D721Med (cell line): Measurements from ENCODE around the gene UBALD1.

Experiments
- DNase-seq: peaks from one replicate; pipeline ENCODE4 v3.0.0; 2011; ENCODE audit warnings: low spot score; ENCODE audit not compliant: insufficient read length
- FAIRE-seq: peaks from 2 replicates; lab custom pipeline; 2011; peaks lifted over from hg19 to GRCh38; lab: Jason Lieb, UNC
- TF ChIP-seq, protein P1 (sequence below): IDR thresholded peaks from 2 replicates; pipeline ENCODE4 v1.5.1; 2012; ENCODE audit warnings: mild to moderate bottlenecking, control low read depth; ENCODE audit not compliant: insufficient read depth; ENCODE audit errors: missing control alignments

The UBALD1 gene

DNA sequence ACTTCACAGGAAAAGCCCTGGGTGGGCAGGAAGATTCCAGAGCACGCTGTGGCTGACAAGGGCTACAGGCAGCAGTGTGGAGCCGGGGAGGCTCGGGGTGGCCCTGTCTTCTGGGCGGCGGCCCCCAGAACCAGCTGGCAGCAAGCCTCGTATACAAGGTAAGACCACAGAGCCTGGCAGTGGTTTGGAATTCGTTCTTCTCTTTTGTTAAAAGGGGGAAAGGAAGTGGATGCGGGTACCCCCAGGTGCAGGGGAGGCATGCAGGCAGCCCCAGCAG is 6.0 kb downstream of the UBALD1 start:
- no peak for FAIRE-seq
- TF ChIP-seq, protein P1, sequence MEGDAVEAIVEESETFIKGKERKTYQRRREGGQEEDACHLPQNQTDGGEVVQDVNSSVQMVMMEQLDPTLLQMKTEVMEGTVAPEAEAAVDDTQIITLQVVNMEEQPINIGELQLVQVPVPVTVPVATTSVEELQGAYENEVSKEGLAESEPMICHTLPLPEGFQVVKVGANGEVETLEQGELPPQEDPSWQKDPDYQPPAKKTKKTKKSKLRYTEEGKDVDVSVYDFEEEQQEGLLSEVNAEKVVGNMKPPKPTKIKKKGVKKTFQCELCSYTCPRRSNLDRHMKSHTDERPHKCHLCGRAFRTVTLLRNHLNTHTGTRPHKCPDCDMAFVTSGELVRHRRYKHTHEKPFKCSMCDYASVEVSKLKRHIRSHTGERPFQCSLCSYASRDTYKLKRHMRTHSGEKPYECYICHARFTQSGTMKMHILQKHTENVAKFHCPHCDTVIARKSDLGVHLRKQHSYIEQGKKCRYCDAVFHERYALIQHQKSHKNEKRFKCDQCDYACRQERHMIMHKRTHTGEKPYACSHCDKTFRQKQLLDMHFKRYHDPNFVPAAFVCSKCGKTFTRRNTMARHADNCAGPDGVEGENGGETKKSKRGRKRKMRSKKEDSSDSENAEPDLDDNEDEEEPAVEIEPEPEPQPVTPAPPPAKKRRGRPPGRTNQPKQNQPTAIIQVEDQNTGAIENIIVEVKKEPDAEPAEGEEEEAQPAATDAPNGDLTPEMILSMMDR: no peak
- DNase-seq: no peak

DNA sequence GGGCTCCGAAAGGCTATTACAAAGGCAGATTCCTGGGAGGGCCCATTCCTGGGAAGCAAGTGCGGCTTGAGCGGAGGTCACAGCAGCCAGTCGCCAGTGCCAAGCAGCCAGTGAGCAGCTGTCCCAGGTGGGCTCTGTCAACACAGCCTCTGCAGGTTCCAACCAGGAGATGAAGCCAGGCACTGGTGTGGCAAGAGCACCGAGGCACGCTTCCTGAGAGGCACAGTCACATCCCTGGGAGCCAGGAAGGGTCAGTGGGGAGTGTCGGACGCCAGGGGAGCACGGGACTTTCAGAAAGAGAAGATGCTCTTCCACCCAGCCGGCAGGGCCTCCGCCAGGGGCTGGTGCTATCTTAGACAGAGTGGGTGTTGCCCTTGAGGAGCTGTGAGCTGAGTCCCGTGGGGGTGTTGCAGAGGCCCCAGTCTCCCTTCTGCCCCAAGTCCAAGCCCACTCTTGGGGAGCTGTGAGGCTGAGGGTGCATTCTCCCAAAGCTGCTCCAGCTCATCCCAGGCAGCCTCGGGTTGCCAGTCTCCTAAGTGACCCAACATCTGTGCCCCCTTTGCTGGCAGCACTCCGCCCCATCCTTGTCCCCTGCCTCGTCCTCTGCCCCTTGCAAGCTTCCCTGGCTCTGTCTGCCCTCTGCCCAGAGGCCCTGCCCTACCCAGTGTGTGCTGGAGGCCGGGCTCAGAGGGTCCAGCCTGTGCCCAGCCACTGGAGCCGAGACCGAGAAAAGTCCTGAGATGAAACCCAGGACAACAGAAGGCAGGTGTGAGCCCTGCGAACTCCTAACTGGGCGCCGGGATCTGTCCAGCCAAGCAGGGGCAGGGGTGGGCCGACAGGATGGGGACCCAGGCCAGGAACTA is 6.6 kb downstream of the UBALD1 start:
- no peak for DNase-seq
- TF ChIP-seq, protein P1: no peak
- no peak for FAIRE-seq

DNA sequence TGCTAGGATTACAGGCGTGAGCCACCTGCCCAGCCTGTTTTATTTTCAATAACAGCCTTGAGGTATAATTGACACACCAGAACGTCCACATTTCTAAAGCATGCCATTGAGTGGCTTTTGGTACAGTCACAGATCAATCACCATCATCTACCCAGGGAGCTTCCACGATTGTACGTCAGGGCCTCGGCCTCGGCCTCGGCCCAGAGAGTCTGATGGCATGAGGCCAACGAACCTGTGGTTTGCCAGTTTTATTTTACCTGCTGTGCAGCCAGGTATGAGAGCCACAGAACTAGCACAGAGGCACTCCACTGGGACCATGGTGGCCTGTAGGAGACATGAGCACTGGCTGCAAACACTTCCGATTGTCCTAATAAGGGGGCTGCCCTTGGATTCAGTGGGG is 8.3 kb downstream of the UBALD1 start:
- TF ChIP-seq, protein P1: no peak
- DNase-seq (no peak), FAIRE-seq (no peak)

DNA sequence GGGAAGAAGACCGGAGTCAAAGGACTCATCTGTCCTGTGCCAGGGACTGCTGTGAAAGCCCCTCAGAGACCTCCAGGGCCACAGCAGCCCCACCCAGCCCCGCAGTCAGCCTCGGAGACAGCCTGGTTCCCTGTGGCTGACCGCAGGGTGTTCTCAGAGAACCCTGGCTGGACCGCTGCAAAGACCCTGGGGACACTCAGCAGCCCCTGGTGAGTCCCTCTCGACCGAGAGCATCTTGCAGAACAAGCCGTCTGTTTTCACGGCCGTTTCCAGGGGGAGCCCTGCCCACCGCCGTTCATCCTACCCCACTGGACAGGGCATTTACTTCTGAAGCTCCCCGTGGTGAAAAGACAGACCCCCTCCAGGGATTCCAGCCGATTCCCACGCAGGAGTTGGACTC is 10.3 kb downstream of the UBALD1 start:
- FAIRE-seq: no peak
- TF ChIP-seq, protein P1: no peak

DNA sequence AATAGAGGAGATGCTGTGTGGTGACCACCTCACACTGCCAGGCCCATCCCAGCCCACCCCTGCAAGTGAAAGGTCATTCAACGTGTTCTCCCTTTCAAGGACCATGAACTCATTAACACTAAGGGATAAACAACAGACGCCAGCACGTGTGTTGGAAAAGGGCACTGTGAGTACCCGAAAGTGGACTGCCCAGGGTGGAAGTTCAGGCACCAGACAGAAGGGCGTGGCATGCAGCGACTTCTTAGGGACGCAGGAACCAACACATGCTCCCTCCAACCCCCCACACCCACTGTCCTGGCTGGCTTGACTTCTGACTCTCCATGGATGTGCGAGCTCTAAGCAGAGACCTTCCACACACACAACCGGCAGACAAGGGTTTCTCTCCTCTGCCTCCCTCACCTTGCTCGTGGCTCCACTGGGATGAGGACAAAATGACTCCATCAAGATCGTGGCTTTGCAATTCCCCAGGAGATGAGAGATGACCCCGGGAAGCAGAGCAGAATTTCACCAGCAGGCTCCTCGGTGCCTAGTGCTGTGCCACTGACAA is 11.0 kb downstream of the UBALD1 start:
- FAIRE-seq: no peak
- DNase-seq: no peak
- TF ChIP-seq, protein P1: no peak

More for the DNA sequence above, 10.3 kb downstream of the UBALD1 start:
- no peak for DNase-seq

DNA sequence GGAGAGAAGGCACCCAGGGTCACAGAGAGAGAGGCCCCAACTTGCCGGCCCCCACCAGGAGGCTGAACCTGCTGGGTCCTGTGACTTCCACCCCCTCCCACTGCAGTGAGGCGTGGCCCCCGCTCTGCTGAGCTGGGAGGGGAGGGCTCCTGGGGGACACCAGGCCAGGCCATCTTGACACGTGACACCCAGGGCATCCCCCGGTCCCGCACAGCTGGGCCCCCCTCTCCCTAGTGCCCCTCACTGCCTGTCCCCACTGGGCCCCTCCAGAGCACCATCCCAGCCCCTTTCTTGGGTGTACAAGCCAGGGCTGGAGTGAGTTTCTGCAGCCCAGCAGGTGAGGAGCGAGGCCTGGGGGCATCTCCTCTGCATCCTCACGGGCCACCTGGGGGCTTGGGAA is 12.4 kb downstream of the UBALD1 start:
- DNase-seq: no peak
- TF ChIP-seq, protein P1: no peak
- no peak for FAIRE-seq

DNA sequence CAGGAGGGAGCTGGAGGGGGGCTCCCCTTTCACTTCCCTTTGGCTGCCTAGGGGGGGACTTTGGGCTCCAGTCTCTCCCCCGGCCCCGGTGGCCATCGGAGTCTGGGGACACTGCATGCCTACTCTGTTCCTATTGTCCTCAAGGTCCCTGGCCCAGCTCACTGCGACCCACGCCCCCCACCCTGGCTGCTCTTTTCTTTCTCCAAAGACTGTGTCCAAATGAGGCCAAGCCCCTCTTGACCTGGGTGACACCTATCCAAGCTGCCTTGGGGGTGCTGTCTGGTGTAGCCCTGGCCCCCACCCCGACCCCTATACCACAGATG is 12.9 kb downstream of the UBALD1 start:
- FAIRE-seq: no peak
- DNase-seq: no peak
- TF ChIP-seq, protein P1: no peak
